HepG2 (cell line): ENCODE data around the gene CCDC88C.

Experiments used
- HNRNPH1 ChIP-seq: fragments of 200-400 bp; formaldehyde crosslinking; optimal IDR thresholded peaks from 2 replicates; pipeline ENCODE3; 2017; ENCODE audit warnings: mild to moderate bottlenecking, low read depth, low read length
- KAT7 ChIP-seq: IDR thresholded peaks from 2 replicates; pipeline ENCODE4 v1.6.1; 2018; ENCODE audit warnings: borderline replicate concordance, missing compliant biosample characterization
- KDM6A ChIP-seq: IDR thresholded peaks from 2 replicates; pipeline ENCODE4 v1.6.1; 2016; ENCODE audit warnings: low read depth
- MAX ChIP-seq: IDR thresholded peaks from 2 replicates; pipeline ENCODE4 v1.6.1; 2012; ENCODE audit warnings: inconsistent platforms
- MEIS2 ChIP-seq: sonication (generic); formaldehyde crosslinking; IDR thresholded peaks from 2 replicates; pipeline ENCODE4 v1.9.0; 2021; ENCODE audit warnings: mild to moderate bottlenecking, missing genetic modification reagents
- NR2F2 ChIP-seq: IDR thresholded peaks from 2 replicates; pipeline ENCODE4 v1.6.1; 2012; ENCODE audit warnings: low read depth, inconsistent platforms, borderline replicate concordance
- SMC3 ChIP-seq: IDR thresholded peaks from 2 replicates; pipeline ENCODE4 v1.6.1; 2011; ENCODE audit warnings: low read length, improper control_type of control experiment
- SUZ12 ChIP-seq: fragments of 150-350 bp; IDR thresholded peaks from 2 replicates; pipeline ENCODE4 v1.6.1; 2014; ENCODE audit warnings: low read depth, low read length
- ZNF280B ChIP-seq: sonication (generic); formaldehyde crosslinking; IDR thresholded peaks from 2 replicates; pipeline ENCODE4 v1.5.0; 2020; ENCODE audit warnings: missing genetic modification reagents, mild to moderate bottlenecking, borderline replicate concordance
- ZNF567 ChIP-seq: sonication (generic); formaldehyde crosslinking; IDR thresholded peaks from 2 replicates; pipeline ENCODE4 v1.8.1; 2023; ENCODE audit warnings: mild to moderate bottlenecking, missing genetic modification reagents, borderline replicate concordance
- TF ChIP-seq, protein P1 (sequence below), 2 experiments: sonication (generic) in 1 of 2; formaldehyde crosslinking in 1 of 2; IDR thresholded peaks; 2 replicates each; pipeline versions ENCODE4 v1.5.1 to v1.6.1; 2011 to 2020; ENCODE audit warnings: borderline replicate concordance in 1 of 2, low read depth in 1 of 2, low read length in 1 of 2, mild to moderate bottlenecking in 1 of 2, missing genetic modification reagents in 1 of 2, moderate library complexity in 1 of 2
- TF ChIP-seq, protein P2 (sequence below): sonication (generic); formaldehyde crosslinking; IDR thresholded peaks from 2 replicates; pipeline ENCODE4 v1.5.1; 2020; ENCODE audit warnings: mild to moderate bottlenecking, missing genetic modification reagents, moderate library complexity

DNA sequence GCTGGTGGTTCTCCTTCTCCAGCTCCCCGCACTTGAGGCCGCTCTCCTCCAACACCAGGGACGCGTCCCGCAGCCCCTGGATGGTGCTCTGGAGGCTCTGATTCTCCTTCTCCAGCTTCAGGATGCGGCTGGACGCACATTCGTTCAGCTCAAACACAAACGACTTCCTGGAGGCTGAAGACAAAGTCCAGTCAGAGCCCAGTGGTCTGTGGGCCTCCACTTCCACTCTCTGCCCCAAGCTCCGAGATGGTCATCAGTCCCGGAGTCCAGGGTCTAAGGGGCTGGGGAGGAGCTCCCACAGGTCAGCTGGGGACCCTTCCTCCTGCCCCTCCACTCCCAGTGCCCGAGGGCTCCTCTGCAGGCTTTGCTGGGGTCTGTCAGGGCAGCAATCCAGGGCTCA lies 96.5 kb downstream of the CCDC88C start:
- TF ChIP-seq SUZ12 (no peak), KDM6A (no peak), SMC3 (no peak), KAT7 (CRISPR knock-in tag) (no peak), MEIS2 (CRISPR knock-in tag) (no peak), MAX (no peak), ZNF280B (no peak), HNRNPH1 (no peak), ZNF567 (CRISPR knock-in tag) (no peak), NR2F2 (no peak)
- TF ChIP-seq, protein P1, sequence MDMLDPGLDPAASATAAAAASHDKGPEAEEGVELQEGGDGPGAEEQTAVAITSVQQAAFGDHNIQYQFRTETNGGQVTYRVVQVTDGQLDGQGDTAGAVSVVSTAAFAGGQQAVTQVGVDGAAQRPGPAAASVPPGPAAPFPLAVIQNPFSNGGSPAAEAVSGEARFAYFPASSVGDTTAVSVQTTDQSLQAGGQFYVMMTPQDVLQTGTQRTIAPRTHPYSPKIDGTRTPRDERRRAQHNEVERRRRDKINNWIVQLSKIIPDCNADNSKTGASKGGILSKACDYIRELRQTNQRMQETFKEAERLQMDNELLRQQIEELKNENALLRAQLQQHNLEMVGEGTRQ (IDR thresholded peaks at IDR 0.05; ENCODE audit: low read depth, low read length), result no peak
- TF ChIP-seq, protein P1 (CRISPR knock-in tag; IDR thresholded peaks at IDR 0.05; ENCODE audit: borderline replicate concordance), result no peak
- TF ChIP-seq, protein P2, sequence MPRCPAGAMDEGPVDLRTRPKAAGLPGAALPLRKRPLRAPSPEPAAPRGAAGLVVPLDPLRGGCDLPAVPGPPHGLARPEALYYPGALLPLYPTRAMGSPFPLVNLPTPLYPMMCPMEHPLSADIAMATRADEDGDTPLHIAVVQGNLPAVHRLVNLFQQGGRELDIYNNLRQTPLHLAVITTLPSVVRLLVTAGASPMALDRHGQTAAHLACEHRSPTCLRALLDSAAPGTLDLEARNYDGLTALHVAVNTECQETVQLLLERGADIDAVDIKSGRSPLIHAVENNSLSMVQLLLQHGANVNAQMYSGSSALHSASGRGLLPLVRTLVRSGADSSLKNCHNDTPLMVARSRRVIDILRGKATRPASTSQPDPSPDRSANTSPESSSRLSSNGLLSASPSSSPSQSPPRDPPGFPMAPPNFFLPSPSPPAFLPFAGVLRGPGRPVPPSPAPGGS, result no peak
